Epidermal melanocyte (primary cell): ENCODE results near the gene PUSL1.
A peak's percentile ranks its signal among the peaks of the same experiment; 100 is the strongest.

Source experiments
- DNase-seq: peaks from one replicate; pipeline ENCODE4 v3.0.0; 2011; ENCODE audit warnings: low spot score; ENCODE audit not compliant: insufficient read length

The PUSL1 gene

GRCh38 chr1:1324084-1324523 is 15.7 kb downstream of the PUSL1 start:
- DNase-seq, result no peak

DNA sequence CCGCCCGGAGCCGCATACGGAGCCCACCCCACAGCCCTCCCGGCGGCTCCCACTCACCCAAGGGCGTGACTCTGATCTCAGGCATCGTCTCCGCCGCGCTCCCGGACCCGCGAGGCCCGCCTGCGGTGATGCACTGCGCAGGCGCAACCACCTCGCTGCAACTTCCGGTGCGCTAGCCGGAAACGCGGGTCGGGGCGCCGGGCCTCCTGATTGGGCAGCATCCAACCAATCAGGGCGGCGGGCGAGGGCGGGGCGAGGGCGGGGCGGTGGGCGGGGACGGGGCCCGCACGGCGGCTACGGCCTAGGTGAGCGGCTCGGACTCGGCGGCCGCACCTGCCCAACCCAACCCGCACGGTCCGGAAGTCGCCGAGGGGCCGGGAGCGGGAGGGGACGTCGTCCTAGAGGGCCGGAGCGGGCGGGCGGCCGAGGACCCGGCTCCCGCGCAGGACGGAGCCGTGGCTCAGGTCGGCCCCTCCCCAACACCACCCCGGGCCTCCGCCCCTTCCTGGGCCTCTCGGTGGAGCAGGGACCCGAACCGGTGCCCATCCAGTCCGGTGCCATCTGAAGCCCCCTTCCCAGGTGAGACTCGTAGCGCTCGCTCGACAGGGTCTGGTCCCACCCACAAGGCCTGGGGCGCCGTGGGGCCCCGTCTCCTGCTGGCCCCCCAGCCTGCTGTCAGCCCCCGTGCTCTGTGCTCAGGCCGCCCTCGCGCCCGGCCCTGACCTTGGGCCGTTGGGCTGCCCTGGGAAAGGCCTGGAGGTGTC is 16.3 kb downstream of the PUSL1 start, which contains the start of the genes CPTP and INTS11:
Gene CPTP, plus strand, starts transcription at position 279 of the 764 bp plus-strand sequence. CDS start 2,109 bp downstream, outside the sequence.
Gene INTS11, minus strand, starts transcription at position 137 of the 764 bp plus-strand sequence. Its CDS starts 52 bp downstream, at position 85.
- peak; percentile 90 for DNase-seq

DNA sequence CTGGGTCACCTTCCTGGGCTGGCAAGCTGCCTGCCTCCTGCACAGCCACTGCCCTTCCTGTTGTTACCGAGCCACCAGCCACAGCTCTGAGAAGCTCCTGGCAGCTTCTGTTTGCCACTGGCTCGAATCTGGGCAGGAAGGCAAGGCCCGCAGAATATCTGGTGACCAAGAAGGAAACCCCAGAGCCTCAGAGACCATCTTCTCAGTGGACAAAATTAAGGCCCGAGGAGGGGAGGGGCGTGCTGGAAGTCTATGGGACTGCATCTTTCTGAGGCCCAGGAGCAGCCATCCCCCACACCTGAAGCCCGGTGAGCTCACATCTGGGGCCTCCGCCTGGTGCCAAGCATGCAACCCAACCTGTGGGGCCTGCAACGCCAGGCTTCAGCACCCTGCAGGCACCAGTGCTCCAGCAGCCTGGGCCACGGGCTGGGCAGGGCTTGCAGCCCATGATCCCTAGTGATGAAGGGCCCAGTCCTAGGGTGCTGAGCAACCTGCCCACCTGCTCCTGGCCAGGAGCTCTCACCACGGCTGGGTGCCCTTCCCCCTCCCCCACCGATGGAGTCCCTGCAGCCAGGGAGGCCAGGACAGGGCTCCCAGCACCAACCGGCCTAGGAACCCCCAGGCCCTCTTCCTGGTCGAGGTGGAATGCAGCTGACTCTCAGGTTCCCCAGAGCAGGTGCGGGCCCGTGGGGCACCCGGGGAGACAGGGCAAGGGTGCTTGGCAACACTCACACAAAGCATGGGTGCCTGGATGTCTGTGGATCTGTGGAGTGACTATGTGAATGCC is 17.1 kb downstream of the PUSL1 start:
- no peak for DNase-seq

DNA sequence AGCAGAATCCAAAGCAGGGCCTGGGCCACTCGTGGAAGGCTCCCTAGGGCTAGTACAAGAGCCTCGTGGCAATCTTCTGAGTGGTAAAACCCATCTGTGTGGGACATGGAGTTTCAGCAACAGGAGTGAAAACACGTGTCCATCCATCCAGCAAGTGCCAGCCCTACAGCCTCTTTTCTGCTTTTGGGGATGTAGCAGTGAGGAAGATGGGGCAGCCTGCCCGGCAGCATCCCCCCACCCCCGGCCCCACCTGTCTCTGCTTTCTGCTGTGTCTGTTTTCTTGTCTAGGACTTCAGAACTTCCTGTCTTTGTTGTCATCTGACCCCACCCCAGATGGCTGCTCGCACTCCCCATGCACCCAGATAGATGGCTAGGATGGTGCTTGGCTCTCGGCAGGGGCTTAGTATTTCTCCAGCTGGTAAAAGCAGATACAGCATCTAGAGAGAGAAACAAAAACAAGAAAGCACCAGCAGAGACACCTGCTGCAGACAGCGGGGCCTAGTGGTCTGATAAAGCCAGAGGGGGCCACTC is 17.7 kb downstream of the PUSL1 start:
- DNase-seq, result no peak

DNA sequence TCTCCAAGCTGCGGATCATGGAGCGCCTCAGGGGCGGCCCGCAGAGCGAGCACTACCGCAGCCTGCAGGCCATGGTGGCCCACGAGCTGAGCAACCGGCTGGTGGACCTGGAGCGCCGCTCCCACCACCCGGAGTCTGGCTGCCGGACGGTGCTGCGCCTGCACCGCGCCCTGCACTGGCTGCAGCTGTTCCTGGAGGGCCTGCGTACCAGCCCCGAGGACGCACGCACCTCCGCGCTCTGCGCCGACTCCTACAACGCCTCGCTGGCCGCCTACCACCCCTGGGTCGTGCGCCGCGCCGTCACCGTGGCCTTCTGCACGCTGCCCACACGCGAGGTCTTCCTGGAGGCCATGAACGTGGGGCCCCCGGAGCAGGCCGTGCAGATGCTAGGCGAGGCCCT is 18.9 kb downstream of the PUSL1 start:
- DNase-seq, result no peak

- no peak for DNase-seq
Measured at GRCh38 chr1:1328254-1328653, 19.9 kb downstream of the PUSL1 start.

- no peak for DNase-seq
Measured at GRCh38 chr1:1329304-1330210, 21.2 kb downstream of the PUSL1 start.

- DNase-seq, result no peak
Measured at GRCh38 chr1:1330366-1331067, 22.1 kb downstream of the PUSL1 start.

GRCh38 chr1:1331068-1331965 is 22.9 kb downstream of the PUSL1 start, which contains the start of gene TAS1R3:
TAS1R3 (plus strand) TSS chr1:1331280; CDS start chr1:1331346, 66 bp downstream.
- DNase-seq, result peak; percentile 84

- no peak for DNase-seq
Measured at GRCh38 chr1:1332031-1332755, 23.8 kb downstream of the PUSL1 start.

GRCh38 chr1:1332774-1333480 is 24.5 kb downstream of the PUSL1 start:
- DNase-seq, result no peak

- DNase-seq, result no peak
Measured at GRCh38 chr1:1333551-1334241, 25.3 kb downstream of the PUSL1 start.

- DNase-seq, result no peak
Measured at GRCh38 chr1:1334835-1335234, 26.4 kb downstream of the PUSL1 start.

- no peak for DNase-seq
Measured at GRCh38 chr1:1335283-1335682, 26.9 kb downstream of the PUSL1 start.

DNA sequence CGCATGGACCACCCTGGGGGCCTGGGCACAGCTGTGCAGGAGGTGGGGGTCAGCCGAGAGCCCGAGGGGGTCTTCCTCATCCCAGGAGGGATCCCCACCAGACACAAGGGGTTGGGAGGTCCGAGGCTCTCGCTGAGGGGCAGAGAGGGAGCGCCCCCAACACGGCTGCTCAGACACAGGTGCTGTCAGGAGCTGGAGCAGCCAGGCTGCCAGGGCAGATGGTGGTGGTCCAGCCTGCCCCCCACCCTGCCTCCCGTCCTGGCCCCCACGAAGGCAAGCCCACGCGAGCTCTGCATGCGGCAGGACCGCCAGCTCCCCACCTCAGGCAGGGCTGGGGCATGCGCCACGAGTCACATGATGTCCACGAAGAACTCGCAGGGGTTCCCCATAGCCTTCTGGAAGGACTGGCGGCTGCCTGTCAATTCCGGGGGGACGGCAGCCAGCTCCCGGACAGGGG is 27.4 kb downstream of the PUSL1 start:
- no peak for DNase-seq

DNA sequence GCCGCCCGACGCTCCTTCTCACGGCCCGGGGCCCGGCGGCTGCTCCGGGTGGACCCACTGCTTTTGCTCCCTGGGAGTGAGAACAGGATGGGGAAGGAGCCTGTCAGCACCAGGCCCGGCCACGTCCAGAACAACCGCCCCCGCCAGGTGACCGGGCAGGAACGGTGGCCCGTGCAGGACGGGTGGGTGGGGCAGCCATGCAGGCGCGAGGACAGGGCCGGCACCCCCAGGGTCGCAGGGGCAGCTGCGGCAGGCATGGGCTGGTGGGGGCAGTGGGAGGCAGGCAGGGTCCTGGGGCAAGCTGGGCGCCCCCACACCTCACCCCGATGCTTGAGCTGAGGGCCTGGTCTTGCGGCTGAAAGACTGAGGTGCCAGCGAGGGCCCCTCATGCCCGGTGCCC is 28.0 kb downstream of the PUSL1 start:
- DNase-seq, result no peak
